GM23248 (cell line): ENCODE data around the gene BRF1.

ENCODE experiments used
- EZH2 ChIP-seq: fragments of 200-600 bp; sonication (generic); IDR thresholded peaks from 2 replicates; pipeline ENCODE4 v1.6.1; 2018; ENCODE audit warnings: antibody characterized with exemption, mild to moderate bottlenecking; ENCODE audit not compliant: insufficient read depth, poor library complexity, severe bottlenecking
- EZH2phosphoT487 ChIP-seq: fragments of 200-600 bp; sonication (generic); IDR thresholded peaks from 2 replicates; pipeline ENCODE4 v1.6.1; 2018; ENCODE audit warnings: antibody characterized with exemption, moderate library complexity, mild to moderate bottlenecking, low read depth; ENCODE audit not compliant: insufficient read depth

DNA sequence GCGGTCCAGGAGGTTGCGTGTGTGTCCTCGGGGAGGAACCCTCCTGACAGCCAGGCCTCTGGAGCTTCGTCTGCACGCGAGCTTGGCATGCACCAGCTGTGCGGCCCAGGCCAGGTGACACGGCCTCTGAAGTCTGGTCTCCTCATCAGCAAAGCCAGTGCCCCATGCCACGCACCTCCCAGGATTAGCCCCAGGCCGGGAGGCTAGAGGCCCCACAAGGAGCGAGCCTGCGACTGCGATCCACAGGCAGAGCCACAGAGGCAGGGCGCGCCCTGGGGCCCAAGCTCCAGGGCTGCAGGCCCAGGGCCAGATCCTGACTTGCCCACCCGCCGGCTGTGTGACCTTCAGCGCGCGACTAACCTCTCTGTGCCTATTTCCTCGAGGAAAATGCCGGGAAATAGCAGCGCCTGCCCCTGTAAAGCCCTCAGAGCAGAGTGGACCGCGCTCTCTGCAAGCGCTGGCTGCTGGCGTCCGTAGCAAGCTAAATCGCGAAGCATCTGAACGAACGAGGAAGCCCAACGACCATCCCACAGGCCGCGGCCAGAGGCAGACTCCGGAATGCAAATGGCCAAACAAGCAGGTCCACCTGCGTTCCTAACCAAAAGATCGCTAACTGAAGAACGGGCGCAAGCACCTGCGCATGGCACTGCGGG, 53.0 kb downstream of the BRF1 start:
- TF ChIP-seq EZH2 (no peak), EZH2phosphoT487 (no peak)
